NCI-H187 treated with DMSO at 0.1 percent for 48 hours (cell line): ENCODE results near the gene FAM8A1.

ENCODE experiments used
- DNase-seq: peaks from one replicate; lab custom pipeline; 2025; lab: John Stamatoyannopoulos, UW

FAM8A1 gene

GRCh38 chr6:17601386-17601703 is 1.2 kb downstream of the FAM8A1 start:
- DNase-seq: no peak

- DNase-seq: no peak
These were observed 2.8 kb downstream of the FAM8A1 start for GRCh38 chr6:17602888-17603287.

GRCh38 chr6:17606606-17607005 is 6.5 kb downstream of the FAM8A1 start:
- DNase-seq: no peak

- no peak for DNase-seq
These were observed 10.7 kb downstream of the FAM8A1 start for GRCh38 chr6:17610835-17611234.

- DNase-seq: no peak
These were observed 11.9 kb downstream of the FAM8A1 start for GRCh38 chr6:17612048-17612447.

GRCh38 chr6:17615794-17616193 is 15.7 kb downstream of the FAM8A1 start:
- DNase-seq: no peak

GRCh38 chr6:17621003-17621402 is 20.9 kb downstream of the FAM8A1 start:
- DNase-seq: no peak

GRCh38 chr6:17622144-17622543 is 22.0 kb downstream of the FAM8A1 start:
- no peak for DNase-seq

GRCh38 chr6:17624396-17624795 is 24.3 kb downstream of the FAM8A1 start:
- DNase-seq: no peak

GRCh38 chr6:17628873-17629272 is 28.8 kb downstream of the FAM8A1 start:
- no peak for DNase-seq

- no peak for DNase-seq
These were observed 29.9 kb downstream of the FAM8A1 start for GRCh38 chr6:17629824-17630510.

- DNase-seq: no peak
These were observed 30.5 kb downstream of the FAM8A1 start for GRCh38 chr6:17630511-17631073.

GRCh38 chr6:17632934-17633333 is 32.8 kb downstream of the FAM8A1 start:
- no peak for DNase-seq

GRCh38 chr6:17633465-17634188 is 33.5 kb downstream of the FAM8A1 start:
- no peak for DNase-seq

- DNase-seq: no peak
These were observed 35.5 kb downstream of the FAM8A1 start for GRCh38 chr6:17635568-17635967.

GRCh38 chr6:17638212-17638715 is 38.2 kb downstream of the FAM8A1 start:
- no peak for DNase-seq

GRCh38 chr6:17640477-17640917 is 40.4 kb downstream of the FAM8A1 start:
- DNase-seq: no peak

- no peak for DNase-seq
These were observed 48.6 kb downstream of the FAM8A1 start for GRCh38 chr6:17648745-17649144.

- DNase-seq: no peak
These were observed 50.7 kb downstream of the FAM8A1 start for GRCh38 chr6:17650656-17651309.

GRCh38 chr6:17653198-17653882 is 53.2 kb downstream of the FAM8A1 start:
- DNase-seq: no peak

GRCh38 chr6:17656092-17656491 is 56.0 kb downstream of the FAM8A1 start:
- no peak for DNase-seq

GRCh38 chr6:17656644-17657043 is 56.5 kb downstream of the FAM8A1 start:
- no peak for DNase-seq
